Measurements from ENCODE around the gene FHOD3. TPM values are rescaled to one million over a fixed set of nuclear protein-coding genes. Genes with fewer than 3 reads are reported as not detected.

Gene FHOD3
- total and polyA plus RNA-seq, 2 experiments from 2014 or later, result 2.7 to 8.7 TPM

GRCh38 chr18:36330435-36331052 is 33.0 kb downstream of the FHOD3 start:
- no peak overlapping the region for H3K27ac ChIP-seq (ENCODE audit: low read depth)
- DNase-seq (ENCODE audit: low spot score), result no peak

More at GRCh38 chr18:36330435-36331052, 33.0 kb downstream of the FHOD3 start:
- Histone ChIP-seq H3K79me2 (replicated peaks; ENCODE audit: insufficient read depth) (no peaks in the 10 kb centered on the region), H2AFZ (0 out of 2 replicates have a peak overlapping the region, but pooled peaks have one; percentile 47), H3K27me3 (ENCODE audit: insufficient read depth) (no peaks in the 10 kb centered on the region), H4K20me1 (replicated peaks; ENCODE audit: insufficient read depth) (no peaks in the 10 kb centered on the region), H3K4me2 (no peak overlapping the region), H3K4me3 (no peak overlapping the region), H3K9me2 (ENCODE audit: insufficient read depth) (peaks cover 14% of the 10 kb centered on the region; the same call in 1 of the 2 replicates), H3F3A (replicated peaks; ENCODE audit: low read depth) (no peaks in the 10 kb centered on the region), H3K4me1 (ENCODE audit: insufficient read depth) (peaks cover 24% of the 10 kb centered on the region), H3K36me3 (ENCODE audit: insufficient read depth) (no peaks in the 10 kb centered on the region)
- Mint-ChIP-seq H3K36me3 (ENCODE audit: low read depth) (no peaks in the 10 kb centered on the region; the same call in 2 of the 3 replicates), H3K27me3 (ENCODE audit: insufficient read depth, low read depth, poor library complexity) (peaks cover 6% of the 10 kb centered on the region), H3K4me3 (no peak overlapping the region), H3K9me3 (no peaks in the 10 kb centered on the region; the same call in 2 of the 3 replicates), H3K4me1 (peaks cover 35% of the 10 kb centered on the region), H3K27ac (no peak overlapping the region)
- no peak for TF ChIP-seq POLR2AphosphoS5 (IDR thresholded peaks at IDR 0.05; ENCODE audit: low read depth)
- TF ChIP-seq STAT1 (IDR thresholded peaks at IDR 0.05; ENCODE audit: unreplicated experiment), result no peak
- no peak for TF ChIP-seq ETS1 (IDR thresholded peaks at IDR 0.05)
- TF ChIP-seq, protein P1, sequence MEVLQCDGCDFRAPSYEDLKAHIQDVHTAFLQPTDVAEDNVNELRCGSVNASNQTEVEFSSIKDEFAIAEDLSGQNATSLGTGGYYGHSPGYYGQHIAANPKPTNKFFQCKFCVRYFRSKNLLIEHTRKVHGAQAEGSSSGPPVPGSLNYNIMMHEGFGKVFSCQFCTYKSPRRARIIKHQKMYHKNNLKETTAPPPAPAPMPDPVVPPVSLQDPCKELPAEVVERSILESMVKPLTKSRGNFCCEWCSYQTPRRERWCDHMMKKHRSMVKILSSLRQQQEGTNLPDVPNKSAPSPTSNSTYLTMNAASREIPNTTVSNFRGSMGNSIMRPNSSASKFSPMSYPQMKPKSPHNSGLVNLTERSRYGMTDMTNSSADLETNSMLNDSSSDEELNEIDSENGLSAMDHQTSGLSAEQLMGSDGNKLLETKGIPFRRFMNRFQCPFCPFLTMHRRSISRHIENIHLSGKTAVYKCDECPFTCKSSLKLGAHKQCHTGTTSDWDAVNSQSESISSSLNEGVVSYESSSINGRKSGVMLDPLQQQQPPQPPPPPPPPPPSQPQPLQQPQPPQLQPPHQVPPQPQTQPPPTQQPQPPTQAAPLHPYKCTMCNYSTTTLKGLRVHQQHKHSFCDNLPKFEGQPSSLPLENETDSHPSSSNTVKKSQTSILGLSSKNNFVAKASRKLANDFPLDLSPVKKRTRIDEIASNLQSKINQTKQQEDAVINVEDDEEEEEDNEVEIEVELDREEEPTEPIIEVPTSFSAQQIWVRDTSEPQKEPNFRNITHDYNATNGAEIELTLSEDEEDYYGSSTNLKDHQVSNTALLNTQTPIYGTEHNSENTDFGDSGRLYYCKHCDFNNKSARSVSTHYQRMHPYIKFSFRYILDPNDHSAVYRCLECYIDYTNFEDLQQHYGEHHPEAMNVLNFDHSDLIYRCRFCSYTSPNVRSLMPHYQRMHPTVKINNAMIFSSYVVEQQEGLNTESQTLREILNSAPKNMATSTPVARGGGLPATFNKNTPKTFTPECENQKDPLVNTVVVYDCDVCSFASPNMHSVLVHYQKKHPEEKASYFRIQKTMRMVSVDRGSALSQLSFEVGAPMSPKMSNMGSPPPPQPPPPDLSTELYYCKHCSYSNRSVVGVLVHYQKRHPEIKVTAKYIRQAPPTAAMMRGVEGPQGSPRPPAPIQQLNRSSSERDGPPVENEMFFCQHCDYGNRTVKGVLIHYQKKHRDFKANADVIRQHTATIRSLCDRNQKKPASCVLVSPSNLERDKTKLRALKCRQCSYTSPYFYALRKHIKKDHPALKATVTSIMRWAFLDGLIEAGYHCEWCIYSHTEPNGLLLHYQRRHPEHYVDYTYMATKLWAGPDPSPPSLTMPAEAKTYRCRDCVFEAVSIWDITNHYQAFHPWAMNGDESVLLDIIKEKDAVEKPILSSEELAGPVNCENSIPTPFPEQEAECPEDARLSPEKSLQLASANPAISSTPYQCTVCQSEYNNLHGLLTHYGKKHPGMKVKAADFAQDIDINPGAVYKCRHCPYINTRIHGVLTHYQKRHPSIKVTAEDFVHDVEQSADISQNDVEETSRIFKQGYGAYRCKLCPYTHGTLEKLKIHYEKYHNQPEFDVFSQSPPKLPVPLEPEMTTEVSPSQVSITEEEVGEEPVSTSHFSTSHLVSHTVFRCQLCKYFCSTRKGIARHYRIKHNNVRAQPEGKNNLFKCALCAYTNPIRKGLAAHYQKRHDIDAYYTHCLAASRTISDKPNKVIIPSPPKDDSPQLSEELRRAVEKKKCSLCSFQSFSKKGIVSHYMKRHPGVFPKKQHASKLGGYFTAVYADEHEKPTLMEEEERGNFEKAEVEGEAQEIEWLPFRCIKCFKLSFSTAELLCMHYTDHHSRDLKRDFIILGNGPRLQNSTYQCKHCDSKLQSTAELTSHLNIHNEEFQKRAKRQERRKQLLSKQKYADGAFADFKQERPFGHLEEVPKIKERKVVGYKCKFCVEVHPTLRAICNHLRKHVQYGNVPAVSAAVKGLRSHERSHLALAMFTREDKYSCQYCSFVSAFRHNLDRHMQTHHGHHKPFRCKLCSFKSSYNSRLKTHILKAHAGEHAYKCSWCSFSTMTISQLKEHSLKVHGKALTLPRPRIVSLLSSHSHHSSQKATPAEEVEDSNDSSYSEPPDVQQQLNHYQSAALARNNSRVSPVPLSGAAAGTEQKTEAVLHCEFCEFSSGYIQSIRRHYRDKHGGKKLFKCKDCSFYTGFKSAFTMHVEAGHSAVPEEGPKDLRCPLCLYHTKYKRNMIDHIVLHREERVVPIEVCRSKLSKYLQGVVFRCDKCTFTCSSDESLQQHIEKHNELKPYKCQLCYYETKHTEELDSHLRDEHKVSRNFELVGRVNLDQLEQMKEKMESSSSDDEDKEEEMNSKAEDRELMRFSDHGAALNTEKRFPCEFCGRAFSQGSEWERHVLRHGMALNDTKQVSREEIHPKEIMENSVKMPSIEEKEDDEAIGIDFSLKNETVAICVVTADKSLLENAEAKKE (CRISPR knock-in tag; IDR thresholded peaks at IDR 0.05), result no peak
- no peak for TF ChIP-seq EZH2phosphoT487 (IDR thresholded peaks at IDR 0.05; ENCODE audit: unreplicated experiment)
- TF ChIP-seq ZNF114 (CRISPR knock-in tag; IDR thresholded peaks at IDR 0.05), result no peak
- TF ChIP-seq, protein P2, sequence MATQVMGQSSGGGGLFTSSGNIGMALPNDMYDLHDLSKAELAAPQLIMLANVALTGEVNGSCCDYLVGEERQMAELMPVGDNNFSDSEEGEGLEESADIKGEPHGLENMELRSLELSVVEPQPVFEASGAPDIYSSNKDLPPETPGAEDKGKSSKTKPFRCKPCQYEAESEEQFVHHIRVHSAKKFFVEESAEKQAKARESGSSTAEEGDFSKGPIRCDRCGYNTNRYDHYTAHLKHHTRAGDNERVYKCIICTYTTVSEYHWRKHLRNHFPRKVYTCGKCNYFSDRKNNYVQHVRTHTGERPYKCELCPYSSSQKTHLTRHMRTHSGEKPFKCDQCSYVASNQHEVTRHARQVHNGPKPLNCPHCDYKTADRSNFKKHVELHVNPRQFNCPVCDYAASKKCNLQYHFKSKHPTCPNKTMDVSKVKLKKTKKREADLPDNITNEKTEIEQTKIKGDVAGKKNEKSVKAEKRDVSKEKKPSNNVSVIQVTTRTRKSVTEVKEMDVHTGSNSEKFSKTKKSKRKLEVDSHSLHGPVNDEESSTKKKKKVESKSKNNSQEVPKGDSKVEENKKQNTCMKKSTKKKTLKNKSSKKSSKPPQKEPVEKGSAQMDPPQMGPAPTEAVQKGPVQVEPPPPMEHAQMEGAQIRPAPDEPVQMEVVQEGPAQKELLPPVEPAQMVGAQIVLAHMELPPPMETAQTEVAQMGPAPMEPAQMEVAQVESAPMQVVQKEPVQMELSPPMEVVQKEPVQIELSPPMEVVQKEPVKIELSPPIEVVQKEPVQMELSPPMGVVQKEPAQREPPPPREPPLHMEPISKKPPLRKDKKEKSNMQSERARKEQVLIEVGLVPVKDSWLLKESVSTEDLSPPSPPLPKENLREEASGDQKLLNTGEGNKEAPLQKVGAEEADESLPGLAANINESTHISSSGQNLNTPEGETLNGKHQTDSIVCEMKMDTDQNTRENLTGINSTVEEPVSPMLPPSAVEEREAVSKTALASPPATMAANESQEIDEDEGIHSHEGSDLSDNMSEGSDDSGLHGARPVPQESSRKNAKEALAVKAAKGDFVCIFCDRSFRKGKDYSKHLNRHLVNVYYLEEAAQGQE (IDR thresholded peaks at IDR 0.05; ENCODE audit: unreplicated experiment), result no peak
- TF ChIP-seq, protein P3, sequence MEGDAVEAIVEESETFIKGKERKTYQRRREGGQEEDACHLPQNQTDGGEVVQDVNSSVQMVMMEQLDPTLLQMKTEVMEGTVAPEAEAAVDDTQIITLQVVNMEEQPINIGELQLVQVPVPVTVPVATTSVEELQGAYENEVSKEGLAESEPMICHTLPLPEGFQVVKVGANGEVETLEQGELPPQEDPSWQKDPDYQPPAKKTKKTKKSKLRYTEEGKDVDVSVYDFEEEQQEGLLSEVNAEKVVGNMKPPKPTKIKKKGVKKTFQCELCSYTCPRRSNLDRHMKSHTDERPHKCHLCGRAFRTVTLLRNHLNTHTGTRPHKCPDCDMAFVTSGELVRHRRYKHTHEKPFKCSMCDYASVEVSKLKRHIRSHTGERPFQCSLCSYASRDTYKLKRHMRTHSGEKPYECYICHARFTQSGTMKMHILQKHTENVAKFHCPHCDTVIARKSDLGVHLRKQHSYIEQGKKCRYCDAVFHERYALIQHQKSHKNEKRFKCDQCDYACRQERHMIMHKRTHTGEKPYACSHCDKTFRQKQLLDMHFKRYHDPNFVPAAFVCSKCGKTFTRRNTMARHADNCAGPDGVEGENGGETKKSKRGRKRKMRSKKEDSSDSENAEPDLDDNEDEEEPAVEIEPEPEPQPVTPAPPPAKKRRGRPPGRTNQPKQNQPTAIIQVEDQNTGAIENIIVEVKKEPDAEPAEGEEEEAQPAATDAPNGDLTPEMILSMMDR (conservative IDR thresholded peaks at IDR 0.05; ENCODE audit: low read depth in 2 of 2), result no peak
- no peak for TF ChIP-seq JUNB (IDR thresholded peaks at IDR 0.05; ENCODE audit: unreplicated experiment)
- TF ChIP-seq CREB1 (CRISPR knock-in tag; IDR thresholded peaks at IDR 0.05; ENCODE audit: low read depth), result no peak
- no peak for TF ChIP-seq ZNF331 (CRISPR knock-in tag; IDR thresholded peaks at IDR 0.05; ENCODE audit: low read depth)
- TF ChIP-seq EZH2 (IDR thresholded peaks at IDR 0.05; ENCODE audit: low read depth, unreplicated experiment), result no peak
- no peak for TF ChIP-seq NANOG (IDR thresholded peaks at IDR 0.05; ENCODE audit: borderline replicate concordance)
- peak; percentile 22 for ATAC-seq
